Left lung (tissue), 10 donors: Measurements from ENCODE around the gene CTNNA3. TPM values are rescaled to one million over a fixed set of nuclear protein-coding genes. Genes with fewer than 3 reads are reported as not detected.
A peak's percentile ranks its signal among the peaks of the same experiment; 100 is the strongest.

Experiments used
- ATAC-seq: fragments of 200-7000 bp; cut with Tn5 transposase; one replicate; pipeline ENCODE4 v1.9.1; 2020; ENCODE audit warnings: moderate library complexity
- DNase-seq, 4 donors: peaks; one replicate each; pipeline ENCODE4 v3.0.0-alpha.2; 2013 to 2020
- H3K27ac ChIP-seq, 2 donors: fragments of 200-600 bp; sonication (generic) in 1 of 2; one replicate each; pipeline versions ENCODE4 v1.5.0 to v1.8.0; 2020 to 2021
- H3K27me3 ChIP-seq, 2 donors: fragments of 200-600 bp; sonication (generic) in 1 of 2; one replicate each; pipeline versions ENCODE4 v1.5.0 to v1.8.0; 2020 to 2021
- H3K36me3 ChIP-seq, 2 donors: fragments of 200-600 bp; sonication (generic) in 1 of 2; one replicate each; pipeline versions ENCODE4 v1.5.0 to v1.8.0; 2020 to 2021
- H3K4me1 ChIP-seq, 2 donors: fragments of 200-600 bp; one replicate each; pipeline ENCODE4 v1.8.0; 2021
- H3K4me3 ChIP-seq, 2 donors: fragments of 200-600 bp; sonication (generic) in 1 of 2; one replicate each; pipeline versions ENCODE4 v1.5.0 to v1.8.0; 2020 to 2021; ENCODE audit warnings: mild to moderate bottlenecking in 1 of 2
- H3K9me3 ChIP-seq, 2 donors: fragments of 200-600 bp; sonication (generic) in 1 of 2; one replicate each; pipeline versions ENCODE4 v1.5.0 to v1.8.0; 2020 to 2021
- intact Hi-C, 2 donors: fragments of 100-400 bp; cut with DNase I; formaldehyde crosslinking; loops; one replicate each; pipeline versions ENCODE4 v1.11.2 to v1.14.2; 2022
- polyA plus RNA-seq, 6 donors: library from polyadenylated mRNA; unstranded; fragments of 120-200 nt; gene quantifications; one replicate each; pipeline ENCODE4 v1.2.1, GENCODE V29; 2013; ENCODE audit not compliant: insufficient read length in 6 of 6
- total RNA-seq, 2 donors: library from RNA; stranded (reverse); fragmentation: NEBNext Ultra II Directional; extraction: Animal tissue kit (Norgen Biotek cat#: 25700); gene quantifications; one replicate each; pipeline ENCODE4 v1.2.1, GENCODE V29; 2021
- TF ChIP-seq, protein P1 (sequence below), 2 donors: fragments of 200-600 bp; sonication (generic) in 1 of 2; IDR thresholded peaks; one replicate each; pipeline versions ENCODE4 v1.5.0 to v1.8.0; 2021; ENCODE audit warnings: antibody characterized with exemption in 2 of 2
- donor health status: DM: no; HTN: yes; CAD: no.
- donor health status: DM: no; HTN: no; CAD: no.

The CTNNA3 gene
- total and polyA plus RNA-seq, 8 donors: 1.1 to 8.2 (median 6.6) TPM; not detected in 1

DNA sequence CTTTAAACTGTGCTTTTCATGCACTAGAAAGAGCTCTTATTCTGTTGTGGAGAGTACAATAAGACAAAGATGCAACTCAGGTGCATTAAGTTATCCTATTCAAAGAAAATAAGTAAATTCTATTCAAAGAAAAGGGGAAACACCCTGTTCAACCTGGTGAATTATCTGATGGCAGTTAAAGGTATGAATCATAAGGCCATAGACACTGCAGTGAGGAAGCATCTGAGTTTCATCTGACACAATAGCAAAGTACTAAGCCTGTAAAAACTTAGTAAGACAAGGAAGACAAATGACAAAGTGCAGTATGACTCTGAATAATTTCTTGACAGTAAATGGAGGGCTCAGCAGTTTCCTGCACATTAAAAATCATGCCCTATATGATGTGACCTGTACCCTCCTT, 861.2 kb downstream of the CTNNA3 start:
- Histone ChIP-seq H3K27me3 (no peaks in the 10 kb centered on the region), H3K9me3 (no peaks in the 10 kb centered on the region), H3K36me3 (no peaks in the 10 kb centered on the region), H3K27ac (no peak overlapping the region), H3K4me3 (no peak overlapping the region), H3K4me1 (peaks cover 0 to 8% of the 10 kb centered on the region in 2 donors)
- TF ChIP-seq, protein P1, sequence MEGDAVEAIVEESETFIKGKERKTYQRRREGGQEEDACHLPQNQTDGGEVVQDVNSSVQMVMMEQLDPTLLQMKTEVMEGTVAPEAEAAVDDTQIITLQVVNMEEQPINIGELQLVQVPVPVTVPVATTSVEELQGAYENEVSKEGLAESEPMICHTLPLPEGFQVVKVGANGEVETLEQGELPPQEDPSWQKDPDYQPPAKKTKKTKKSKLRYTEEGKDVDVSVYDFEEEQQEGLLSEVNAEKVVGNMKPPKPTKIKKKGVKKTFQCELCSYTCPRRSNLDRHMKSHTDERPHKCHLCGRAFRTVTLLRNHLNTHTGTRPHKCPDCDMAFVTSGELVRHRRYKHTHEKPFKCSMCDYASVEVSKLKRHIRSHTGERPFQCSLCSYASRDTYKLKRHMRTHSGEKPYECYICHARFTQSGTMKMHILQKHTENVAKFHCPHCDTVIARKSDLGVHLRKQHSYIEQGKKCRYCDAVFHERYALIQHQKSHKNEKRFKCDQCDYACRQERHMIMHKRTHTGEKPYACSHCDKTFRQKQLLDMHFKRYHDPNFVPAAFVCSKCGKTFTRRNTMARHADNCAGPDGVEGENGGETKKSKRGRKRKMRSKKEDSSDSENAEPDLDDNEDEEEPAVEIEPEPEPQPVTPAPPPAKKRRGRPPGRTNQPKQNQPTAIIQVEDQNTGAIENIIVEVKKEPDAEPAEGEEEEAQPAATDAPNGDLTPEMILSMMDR (IDR thresholded peaks at IDR 0.05): no peak
- ATAC-seq (no peak), DNase-seq (no peak)
- intact Hi-C loops: no loop called here

GRCh38 chr10:66833861-66834260, 862.1 kb downstream of the CTNNA3 start:
- Histone ChIP-seq H3K4me3 (no peak overlapping the region), H3K4me1 (peaks cover 0 to 8% of the 10 kb centered on the region in 2 donors), H3K9me3 (no peaks in the 10 kb centered on the region), H3K27ac (no peak overlapping the region), H3K27me3 (no peaks in the 10 kb centered on the region), H3K36me3 (no peaks in the 10 kb centered on the region)
- ATAC-seq: no peak
- intact Hi-C loops: no loop called here
- no peak for DNase-seq
- TF ChIP-seq, protein P1 (IDR thresholded peaks at IDR 0.05): no peak

DNA sequence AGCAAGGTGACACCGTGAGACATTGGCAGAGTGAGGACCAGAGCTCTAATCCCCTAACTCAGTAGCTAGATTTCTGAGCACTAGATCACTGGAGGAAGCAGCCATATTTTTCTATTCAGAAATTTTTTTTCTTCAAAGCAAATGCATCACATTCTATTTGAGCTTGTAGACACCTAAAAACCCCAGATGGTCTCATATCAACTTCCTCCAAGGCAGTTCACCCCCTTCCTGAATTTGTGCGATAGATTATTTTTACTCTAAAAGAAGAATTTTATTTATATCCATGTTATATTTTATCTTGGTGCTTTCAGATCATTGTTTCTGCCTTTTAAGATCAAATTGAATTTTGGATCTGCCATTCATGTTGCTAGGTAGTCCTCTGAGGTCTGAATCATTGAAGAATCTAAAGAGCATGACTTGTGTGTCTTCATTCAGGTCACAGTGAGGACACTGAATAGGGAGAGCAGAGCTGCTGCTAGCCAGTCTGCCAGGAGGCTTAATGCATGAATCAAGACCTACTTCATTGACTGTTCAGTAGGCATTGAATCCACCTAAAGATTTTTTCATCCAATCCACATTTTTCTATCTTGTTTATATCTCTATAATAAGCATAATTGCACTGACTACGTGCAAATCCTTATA, 863.1 kb downstream of the CTNNA3 start:
- Histone ChIP-seq H3K9me3 (no peaks in the 10 kb centered on the region), H3K27me3 (no peaks in the 10 kb centered on the region), H3K4me3 (no peak overlapping the region), H3K36me3 (no peaks in the 10 kb centered on the region), H3K4me1 (peaks cover 0 to 6% of the 10 kb centered on the region in 2 donors), H3K27ac (no peak overlapping the region)
- TF ChIP-seq, protein P1 (IDR thresholded peaks at IDR 0.05): no peak
- DNase-seq (no peak), ATAC-seq (no peak)
- intact Hi-C loops: no loop called here

DNA sequence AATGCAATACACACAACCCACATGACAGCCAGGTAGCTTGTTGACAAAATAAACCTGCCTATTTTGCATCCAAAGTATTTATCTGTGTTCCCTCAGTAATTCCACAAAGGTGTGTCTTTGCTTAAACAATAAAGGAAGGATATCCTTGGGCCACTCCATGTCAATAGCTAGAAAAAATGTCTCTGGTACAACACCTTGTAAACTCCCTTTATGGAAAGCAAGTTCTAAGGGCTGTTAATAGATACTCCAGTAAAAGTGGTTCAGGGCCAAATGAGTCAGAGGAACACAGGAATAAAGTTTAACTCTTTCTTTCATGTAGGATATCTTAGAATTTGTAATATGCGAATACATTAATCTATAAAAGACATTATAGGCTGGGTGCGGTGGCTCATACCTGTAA, 867.0 kb downstream of the CTNNA3 start:
- peak; percentile 92 for ATAC-seq
- no peaks in the 10 kb centered on the region for H3K36me3 ChIP-seq
- H3K4me1 ChIP-seq: no peaks in the 10 kb centered on the region
- H3K27me3 ChIP-seq: no peaks in the 10 kb centered on the region
- H3K27ac ChIP-seq: no peak overlapping the region
- no peak for DNase-seq
- H3K4me3 ChIP-seq: no peak overlapping the region
- intact Hi-C loops: no loop called here
- no peaks in the 10 kb centered on the region for H3K9me3 ChIP-seq
- TF ChIP-seq, protein P1 (IDR thresholded peaks at IDR 0.05): no peak

- no peaks in the 10 kb centered on the region for H3K36me3 ChIP-seq
- no peaks in the 10 kb centered on the region for H3K9me3 ChIP-seq
- intact Hi-C loops: no loop called here
- no peak overlapping the region for H3K4me3 ChIP-seq
- no peaks in the 10 kb centered on the region for H3K27me3 ChIP-seq
- TF ChIP-seq, protein P1 (IDR thresholded peaks at IDR 0.05): no peak
- H3K27ac ChIP-seq: no peak overlapping the region
- no peaks in the 10 kb centered on the region for H3K4me1 ChIP-seq
- no peak for ATAC-seq
- no peak for DNase-seq
Measured at GRCh38 chr10:66827353-66827752, 868.6 kb downstream of the CTNNA3 start.
